Measurements from ENCODE around the gene AASS. TPM values are rescaled to one million over a fixed set of nuclear protein-coding genes. Genes with fewer than 3 reads are reported as not detected.

AASS gene
- total RNA-seq, 4 donors from 2014 or later: 27.4 to 63.6 (median 38.1) TPM

DNA sequence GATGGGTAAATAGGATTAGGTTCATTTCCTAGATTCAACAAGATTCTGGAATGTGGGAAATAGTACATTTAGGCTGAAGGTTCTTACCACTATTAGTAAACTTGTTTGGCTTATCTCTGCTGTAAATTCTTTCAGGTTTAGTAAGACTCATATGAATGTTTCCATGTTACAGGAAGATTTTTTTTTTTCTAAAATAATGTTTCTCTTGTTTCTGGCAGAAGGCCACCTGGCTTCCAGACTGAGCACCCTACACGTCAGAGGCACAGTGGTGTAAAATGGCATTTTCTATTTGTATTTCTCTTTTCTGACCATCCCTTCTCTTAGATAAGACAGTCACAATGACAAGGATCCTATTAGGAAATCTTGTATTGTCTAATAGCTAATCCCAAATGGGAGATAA is 22.7 kb upstream of the AASS start:
- no peak overlapping the region for H3K27ac ChIP-seq (replicated peaks in 1 of 4)
- TF ChIP-seq EP300 (IDR thresholded peaks at IDR 0.05) (no peak), POLR2A (IDR thresholded peaks at IDR 0.05; ENCODE audit: low read depth) (no peak), POLR2AphosphoS5 (IDR thresholded peaks at IDR 0.05) (no peak)
- TF ChIP-seq, protein P1, sequence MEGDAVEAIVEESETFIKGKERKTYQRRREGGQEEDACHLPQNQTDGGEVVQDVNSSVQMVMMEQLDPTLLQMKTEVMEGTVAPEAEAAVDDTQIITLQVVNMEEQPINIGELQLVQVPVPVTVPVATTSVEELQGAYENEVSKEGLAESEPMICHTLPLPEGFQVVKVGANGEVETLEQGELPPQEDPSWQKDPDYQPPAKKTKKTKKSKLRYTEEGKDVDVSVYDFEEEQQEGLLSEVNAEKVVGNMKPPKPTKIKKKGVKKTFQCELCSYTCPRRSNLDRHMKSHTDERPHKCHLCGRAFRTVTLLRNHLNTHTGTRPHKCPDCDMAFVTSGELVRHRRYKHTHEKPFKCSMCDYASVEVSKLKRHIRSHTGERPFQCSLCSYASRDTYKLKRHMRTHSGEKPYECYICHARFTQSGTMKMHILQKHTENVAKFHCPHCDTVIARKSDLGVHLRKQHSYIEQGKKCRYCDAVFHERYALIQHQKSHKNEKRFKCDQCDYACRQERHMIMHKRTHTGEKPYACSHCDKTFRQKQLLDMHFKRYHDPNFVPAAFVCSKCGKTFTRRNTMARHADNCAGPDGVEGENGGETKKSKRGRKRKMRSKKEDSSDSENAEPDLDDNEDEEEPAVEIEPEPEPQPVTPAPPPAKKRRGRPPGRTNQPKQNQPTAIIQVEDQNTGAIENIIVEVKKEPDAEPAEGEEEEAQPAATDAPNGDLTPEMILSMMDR (IDR thresholded peaks at IDR 0.05): no peak
- H3K4me1 ChIP-seq: no peaks in the 10 kb centered on the region
- no peaks in the 10 kb centered on the region for H3K9me3 ChIP-seq
- no peaks in the 10 kb centered on the region for H3K27me3 ChIP-seq
- no peak overlapping the region for H3K4me3 ChIP-seq
- DNase-seq (ENCODE audit: extremely low spot score): no peak
- intact Hi-C loops (cut with DNase I): no loop called here
- H3K36me3 ChIP-seq: no peaks in the 10 kb centered on the region
- 24% methylated on average over 1 of the region's 1 CpG for WGBS

DNA sequence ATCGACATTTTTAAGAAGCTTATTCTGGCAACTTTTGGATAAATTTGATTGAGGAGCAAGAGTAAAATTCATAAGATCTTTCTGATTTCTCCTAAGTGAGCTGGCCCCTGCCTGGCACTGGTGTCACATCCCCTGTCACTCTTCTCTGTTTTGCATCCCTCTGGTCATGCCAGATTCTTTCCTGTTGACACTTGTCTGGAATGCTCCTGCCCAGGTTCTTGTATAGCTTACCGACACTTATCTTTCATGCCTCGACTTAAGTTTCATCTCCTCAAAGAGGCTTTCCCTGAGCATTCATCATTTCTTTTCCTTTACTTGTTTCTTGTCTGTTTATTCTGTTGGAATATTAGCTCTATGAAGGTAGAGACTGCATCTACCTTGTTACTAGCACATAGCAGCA is 22.2 kb upstream of the AASS start:
- WGBS: 91% methylated on average over 3 of the region's 3 CpGs
- TF ChIP-seq EP300 (IDR thresholded peaks at IDR 0.05) (no peak), POLR2A (IDR thresholded peaks at IDR 0.05; ENCODE audit: low read depth) (no peak), POLR2AphosphoS5 (IDR thresholded peaks at IDR 0.05) (no peak)
- TF ChIP-seq, protein P1 (IDR thresholded peaks at IDR 0.05): no peak
- intact Hi-C loops (cut with DNase I): no loop called here
- Histone ChIP-seq H3K4me1 (no peaks in the 10 kb centered on the region), H3K9me3 (no peaks in the 10 kb centered on the region), H3K27me3 (no peaks in the 10 kb centered on the region), H3K36me3 (no peaks in the 10 kb centered on the region), H3K4me3 (no peak overlapping the region), H3K27ac (replicated peaks in 1 of 4) (no peak overlapping the region)
- DNase-seq (ENCODE audit: extremely low spot score): no peak

DNA sequence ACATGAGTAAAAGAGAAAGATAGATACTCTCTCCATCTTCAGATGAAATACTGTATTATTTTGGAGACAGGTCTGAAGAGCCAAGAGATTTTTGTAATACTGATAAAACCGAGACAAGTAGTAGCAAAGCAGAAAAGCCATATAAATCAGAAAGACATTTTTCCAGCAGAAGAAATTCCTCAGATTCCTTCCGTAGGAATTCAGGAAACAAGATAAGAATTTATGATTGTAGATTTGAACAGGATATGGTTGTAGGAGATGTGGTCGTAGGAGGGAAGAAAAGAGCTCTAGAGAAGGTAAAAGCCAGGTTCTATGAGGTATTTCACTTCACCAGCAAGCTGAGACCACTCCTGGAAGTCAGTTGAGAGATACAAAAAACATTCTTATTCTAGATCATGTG is 17.6 kb upstream of the AASS start:
- intact Hi-C loops (cut with DNase I): no loop called here
- Histone ChIP-seq H3K4me1 (no peaks in the 10 kb centered on the region), H3K4me3 (no peak overlapping the region), H3K9me3 (no peaks in the 10 kb centered on the region), H3K27ac (replicated peaks in 1 of 4) (no peak overlapping the region), H3K36me3 (no peaks in the 10 kb centered on the region), H3K27me3 (no peaks in the 10 kb centered on the region)
- no peak for TF ChIP-seq POLR2AphosphoS5 (IDR thresholded peaks at IDR 0.05)
- TF ChIP-seq EP300 (IDR thresholded peaks at IDR 0.05): no peak
- TF ChIP-seq POLR2A (IDR thresholded peaks at IDR 0.05; ENCODE audit: low read depth): no peak
- TF ChIP-seq, protein P1 (IDR thresholded peaks at IDR 0.05): no peak
- WGBS: 27% methylated on average over 3 of the region's 3 CpGs
- no peak for DNase-seq (ENCODE audit: extremely low spot score)

DNA sequence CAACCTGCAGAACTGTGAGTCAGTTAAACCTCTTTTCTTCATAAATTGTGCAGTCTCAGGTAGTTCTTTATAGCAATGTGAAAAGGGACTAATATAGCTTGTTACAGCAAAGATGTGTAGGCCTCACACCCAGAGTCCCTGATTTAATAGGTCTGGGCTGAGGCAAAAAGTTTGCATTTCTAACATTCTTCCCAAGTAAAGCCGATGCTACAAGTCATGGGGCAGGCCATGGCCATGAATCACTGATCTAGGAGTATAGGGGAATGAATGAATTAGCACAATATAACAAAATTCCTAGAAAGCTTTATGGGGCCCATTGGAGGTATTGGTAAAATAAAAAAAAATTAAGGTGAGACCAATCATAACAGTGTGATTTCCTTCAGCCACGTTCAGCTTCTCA is 11.5 kb upstream of the AASS start:
- intact Hi-C loops (cut with DNase I): no loop called here
- DNase-seq (ENCODE audit: extremely low spot score): no peak
- Histone ChIP-seq H3K27me3 (no peaks in the 10 kb centered on the region), H3K4me3 (no peak overlapping the region), H3K9me3 (no peaks in the 10 kb centered on the region), H3K4me1 (no peaks in the 10 kb centered on the region), H3K27ac (replicated peaks in 1 of 4) (no peak overlapping the region), H3K36me3 (no peaks in the 10 kb centered on the region)
- WGBS: 68% methylated on average over 2 of the region's 2 CpGs
- TF ChIP-seq POLR2AphosphoS5 (IDR thresholded peaks at IDR 0.05) (no peak), POLR2A (IDR thresholded peaks at IDR 0.05; ENCODE audit: low read depth) (no peak), EP300 (IDR thresholded peaks at IDR 0.05) (no peak)
- TF ChIP-seq, protein P1 (IDR thresholded peaks at IDR 0.05): no peak

DNA sequence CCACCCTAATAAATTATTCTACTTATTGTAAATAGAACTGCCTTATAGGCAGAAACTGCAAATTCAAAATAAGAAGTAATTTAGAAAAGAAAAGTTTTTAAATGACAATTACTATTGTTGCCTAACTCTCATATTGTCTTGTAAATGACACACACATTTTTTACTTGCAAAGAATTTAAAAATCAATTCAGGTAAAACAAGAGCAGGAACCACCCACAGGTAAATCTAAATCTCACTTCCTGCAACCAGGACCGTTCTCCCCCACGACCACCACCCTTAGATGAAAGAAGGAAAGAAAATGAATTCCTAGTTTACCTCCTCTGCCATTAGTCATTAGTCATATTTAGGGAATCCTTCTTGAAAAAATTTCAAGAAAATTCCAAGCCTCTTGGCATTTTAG is 4.8 kb upstream of the AASS start:
- Histone ChIP-seq H3K27me3 (no peaks in the 10 kb centered on the region), H3K4me3 (no peak overlapping the region), H3K9me3 (no peaks in the 10 kb centered on the region), H3K36me3 (no peaks in the 10 kb centered on the region), H3K27ac (replicated peaks in 1 of 4) (no peak overlapping the region), H3K4me1 (peaks cover 3 to 8% (median 7%) of the 10 kb centered on the region in 4 donors)
- 45% methylated on average over 2 of the region's 2 CpGs for WGBS
- intact Hi-C loops (cut with DNase I): no loop called here
- DNase-seq (ENCODE audit: extremely low spot score): no peak
- TF ChIP-seq EP300 (IDR thresholded peaks at IDR 0.05): no peak
- TF ChIP-seq, protein P1 (IDR thresholded peaks at IDR 0.05): no peak
- no peak for TF ChIP-seq POLR2A (IDR thresholded peaks at IDR 0.05; ENCODE audit: low read depth)
- TF ChIP-seq POLR2AphosphoS5 (IDR thresholded peaks at IDR 0.05): no peak
